Measurements from ENCODE around the gene LRIG1. TPM values are rescaled to one million over a fixed set of nuclear protein-coding genes. Genes with fewer than 3 reads are reported as not detected.

LRIG1 gene
- total and polyA plus RNA-seq, 2 of the 8 experiments (the other 6 are each of a cell fraction or from before 2014, with no cell fraction given) = 78.1 to 88.7 TPM

- Histone ChIP-seq H3K4me2 (ENCODE audit: insufficient read depth in 1 of 2, low read depth in 2 of 2, low read length in 2 of 2) (no peak overlapping the region), H4K20me1 (replicated peaks in 1 of 2; ENCODE audit: control insufficient read depth in 1 of 2, insufficient read depth in 2 of 2, low read length in 2 of 2) (peaks cover 18 to 23% of the 10 kb centered on the region in 2 experiments), H2AFZ (ENCODE audit: low read length) (no peak overlapping the region), H2BK5ac (ENCODE audit: low read depth, low read length) (no peak overlapping the region), H3K9ac (replicated peaks in 1 of 4; ENCODE audit: extremely low read depth in 1 of 4, low read depth in 3 of 4, low read length in 3 of 4) (no peak overlapping the region), H3K4me1 (replicated peaks in 1 of 4; ENCODE audit: control insufficient read depth in 3 of 4, insufficient read depth in 4 of 4, low read length in 3 of 4) (peaks cover 0 to 11% (median 5%) of the 10 kb centered on the region in 4 experiments; a peak in 5 of 7 replicates), H4K91ac (replicated peaks; ENCODE audit: insufficient read length, low read length) (no peak overlapping the region), H2BK12ac (ENCODE audit: low read depth, low read length) (no peak overlapping the region), H3K4ac (replicated peaks; ENCODE audit: insufficient read length, low read depth, low read length) (no peak overlapping the region), H3K79me1 (ENCODE audit: low read depth, low read length) (peaks cover 2% of the 10 kb centered on the region), H2BK120ac (replicated peaks; ENCODE audit: low read depth, low read length) (no peak overlapping the region), H3K23me2 (ENCODE audit: low read depth, low read length) (no peaks in the 10 kb centered on the region), H2BK15ac (ENCODE audit: low read length) (no peak overlapping the region), H2AK5ac (ENCODE audit: low read depth, low read length) (no peak overlapping the region), H3K4me3 (ENCODE audit: extremely low read depth in 1 of 4, insufficient read depth in 2 of 4, low read depth in 3 of 4, low read length in 4 of 4) (no peak overlapping the region), H3K23ac (ENCODE audit: insufficient read length) (no peak overlapping the region), H4K8ac (ENCODE audit: extremely low read depth, insufficient read depth, low read length) (no peak overlapping the region), H3K27ac (ENCODE audit: low read depth, low read length) (no peak overlapping the region), H3K9me3 (ENCODE audit: insufficient read depth in 2 of 2, low read depth in 1 of 2, low read length in 1 of 2) (no peaks in the 10 kb centered on the region), H3K56ac (replicated peaks; ENCODE audit: insufficient read length, low read depth, low read length) (no peak overlapping the region), H4K5ac (ENCODE audit: insufficient read length, low read depth, low read length) (no peak overlapping the region), H3K27me3 (replicated peaks in 1 of 4; ENCODE audit: control insufficient read depth in 3 of 4, extremely low read depth in 1 of 4, insufficient read depth in 3 of 4, low read length in 3 of 4) (no peaks in the 10 kb centered on the region), H3K36me3 (ENCODE audit: control insufficient read depth in 2 of 4, insufficient read depth in 4 of 4, low read length in 3 of 4) (peaks cover 43 to 85% (median 65%) of the 10 kb centered on the region in 4 experiments), H3K79me2 (ENCODE audit: control insufficient read depth in 1 of 2, insufficient read depth in 2 of 2, low read length in 2 of 2) (peaks cover 0 to 65% of the 10 kb centered on the region in 2 experiments; a peak in 2 of 4 replicates), H3K14ac (ENCODE audit: insufficient read length) (no peak overlapping the region), H3K18ac (ENCODE audit: extremely low read depth, low read length) (no peak overlapping the region), H2BK20ac (ENCODE audit: low read length) (no peak overlapping the region)
- POLR2A ChIA-PET (ENCODE audit: partially characterized antibody) = no interaction called here
- WGBS, 2 experiments (ENCODE audit: extremely low coverage in 1 of 2, insufficient coverage in 1 of 2, insufficient read length in 1 of 2, insufficient replicate concordance in 2 of 2, low coverage in 1 of 2, low lambda C conversion rate in 2 of 2, missing lambda C conversion rate in 1 of 2) = 82% methylated on average over 10 of the region's 10 CpGs; no CpG with 5 or more reads in 1 of the 2 experiments
- CTCF ChIA-PET (ENCODE audit: partially characterized antibody) = interaction anchor here (0.8 to 1.5 kb wide), 4 partner anchors 10 to 149 kb away, joined by 3 to 6 read pairs (median 4); no protein-coding TSS in a partner anchor
- DNase-seq (ENCODE audit: low read depth in 1 of 2, low spot score in 2 of 2) (no peak), FAIRE-seq (no peak)
- no peak for TF ChIP-seq YY1 (IDR thresholded peaks at IDR 0.05; ENCODE audit: low read depth, low read length)
Measured at GRCh38 chr3:66401157-66401550, 99.7 kb downstream of the LRIG1 start.
